22Rv1 (cell line): ENCODE measurements around the gene SHC1.

Experiments
- CTCF ChIP-seq: fragments of 450-650 bp; IDR thresholded peaks from 2 replicates; pipeline ENCODE4 v1.5.1; 2017; ENCODE audit warnings: mild to moderate bottlenecking
- ZFX ChIP-seq: fragments of 450-650 bp; IDR thresholded peaks from 2 replicates; pipeline ENCODE4 v1.6.1; 2017; ENCODE audit warnings: antibody characterized with exemption, borderline replicate concordance

GRCh38 chr1:154970631-154971340, at the start of gene SHC1:
- TF ChIP-seq CTCF (no peak), ZFX (no peak)
